ENCODE results near the gene TCL1B.

The TCL1B gene

GRCh38 chr14:95690815-95691214, 4.6 kb downstream of the TCL1B start:
- Histone ChIP-seq H3K27ac (ENCODE audit: poor library complexity, severe bottlenecking) (no peak overlapping the region), H3K27me3 (ENCODE audit: insufficient read depth, poor library complexity, severe bottlenecking) (peaks cover 12% of the 10 kb centered on the region), H3K9me3 (ENCODE audit: severe bottlenecking) (no peaks in the 10 kb centered on the region), H3K4me3 (ENCODE audit: severe bottlenecking) (no peak overlapping the region), H3K4me1 (ENCODE audit: insufficient read depth, poor library complexity, severe bottlenecking) (no peaks in the 10 kb centered on the region), H3K36me3 (ENCODE audit: low read depth) (no peaks in the 10 kb centered on the region)
- no peak for TF ChIP-seq CTCF (IDR thresholded peaks at IDR 0.05; ENCODE audit: poor library complexity, severe bottlenecking)
- DNase-seq (ENCODE audit: low spot score): no peak
- no peak for ATAC-seq (ENCODE audit: low read depth)

- Histone ChIP-seq H3K36me3 (ENCODE audit: low read depth) (no peaks in the 10 kb centered on the region), H3K27me3 (ENCODE audit: insufficient read depth, poor library complexity, severe bottlenecking) (peaks cover 12% of the 10 kb centered on the region), H3K27ac (ENCODE audit: poor library complexity, severe bottlenecking) (no peak overlapping the region), H3K9me3 (ENCODE audit: severe bottlenecking) (no peaks in the 10 kb centered on the region), H3K4me1 (ENCODE audit: insufficient read depth, poor library complexity, severe bottlenecking) (no peaks in the 10 kb centered on the region), H3K4me3 (ENCODE audit: severe bottlenecking) (no peak overlapping the region)
- ATAC-seq (ENCODE audit: low read depth) (no peak), DNase-seq (ENCODE audit: low spot score) (no peak)
- no peak for TF ChIP-seq CTCF (IDR thresholded peaks at IDR 0.05; ENCODE audit: poor library complexity, severe bottlenecking)
Observed at GRCh38 chr14:95691591-95691990, 5.4 kb downstream of the TCL1B start.

- H3K36me3 ChIP-seq (ENCODE audit: low read depth): no peaks in the 10 kb centered on the region
- no peak for ATAC-seq (ENCODE audit: low read depth)
- H3K27me3 ChIP-seq (ENCODE audit: insufficient read depth, poor library complexity, severe bottlenecking): peaks cover 12% of the 10 kb centered on the region
- no peak overlapping the region for H3K4me3 ChIP-seq (ENCODE audit: severe bottlenecking)
- DNase-seq (ENCODE audit: low spot score): no peak
- no peak for TF ChIP-seq CTCF (IDR thresholded peaks at IDR 0.05; ENCODE audit: poor library complexity, severe bottlenecking)
- no peak overlapping the region for H3K27ac ChIP-seq (ENCODE audit: poor library complexity, severe bottlenecking)
- H3K4me1 ChIP-seq (ENCODE audit: insufficient read depth, poor library complexity, severe bottlenecking): no peaks in the 10 kb centered on the region
- H3K9me3 ChIP-seq (ENCODE audit: severe bottlenecking): no peaks in the 10 kb centered on the region
Observed at GRCh38 chr14:95692109-95692508, 5.9 kb downstream of the TCL1B start.

- Histone ChIP-seq H3K4me3 (ENCODE audit: severe bottlenecking) (no peak overlapping the region), H3K4me1 (ENCODE audit: insufficient read depth, poor library complexity, severe bottlenecking) (no peaks in the 10 kb centered on the region), H3K27me3 (ENCODE audit: insufficient read depth, poor library complexity, severe bottlenecking) (peaks cover 7% of the 10 kb centered on the region), H3K36me3 (ENCODE audit: low read depth) (no peaks in the 10 kb centered on the region), H3K9me3 (ENCODE audit: severe bottlenecking) (no peaks in the 10 kb centered on the region), H3K27ac (ENCODE audit: poor library complexity, severe bottlenecking) (no peak overlapping the region)
- DNase-seq (ENCODE audit: low spot score) (no peak), ATAC-seq (ENCODE audit: low read depth) (no peak)
- no peak for TF ChIP-seq CTCF (IDR thresholded peaks at IDR 0.05; ENCODE audit: poor library complexity, severe bottlenecking)
Observed at GRCh38 chr14:95695051-95695450, 8.8 kb downstream of the TCL1B start.

- no peak for TF ChIP-seq CTCF (IDR thresholded peaks at IDR 0.05; ENCODE audit: poor library complexity, severe bottlenecking)
Observed at GRCh38 chr14:95695913-95696312, 9.7 kb downstream of the TCL1B start.

More at GRCh38 chr14:95695913-95696312, 9.7 kb downstream of the TCL1B start:
- Histone ChIP-seq H3K36me3 (ENCODE audit: low read depth) (no peaks in the 10 kb centered on the region), H3K27ac (ENCODE audit: poor library complexity, severe bottlenecking) (no peak overlapping the region), H3K27me3 (ENCODE audit: insufficient read depth, poor library complexity, severe bottlenecking) (peaks cover 5% of the 10 kb centered on the region), H3K9me3 (ENCODE audit: severe bottlenecking) (no peaks in the 10 kb centered on the region), H3K4me1 (ENCODE audit: insufficient read depth, poor library complexity, severe bottlenecking) (no peaks in the 10 kb centered on the region), H3K4me3 (ENCODE audit: severe bottlenecking) (no peak overlapping the region)
- DNase-seq (ENCODE audit: low spot score) (no peak), ATAC-seq (ENCODE audit: low read depth) (no peak)

Data from RWPE2 (cell line).